CD4-positive, alpha-beta T cell treated with Interleukin-10 for 1 hour (primary cell): ENCODE data around the gene CCDC59.
"Not testable (repeated sequence)": the region's sequence is repeated elsewhere in the genome, so short reads cannot be mapped to it uniquely, and the experiment has no call there.

Experiments used
- DNase-seq: peaks from one replicate; pipeline ENCODE4 v3.0.0-alpha.2; 2020

The CCDC59 gene

GRCh38 chr12:82358200-82359114 is at the start of gene CCDC59, which contains the start of gene METTL25:
Gene CCDC59 (minus strand): TSS chr12:82358387. CDS start chr12:82358376, 11 bp downstream.
Gene METTL25 (plus strand): TSS chr12:82358529. CDS start chr12:82358566, 37 bp downstream.
- DNase-seq = peak; percentile 98

- no peak for DNase-seq
These were observed 49.3 kb upstream of the CCDC59 start for GRCh38 chr12:82407481-82407880.

- no peak for DNase-seq
These were observed 48.5 kb upstream of the CCDC59 start for GRCh38 chr12:82406651-82407050.

GRCh38 chr12:82400819-82401218 is 42.6 kb upstream of the CCDC59 start:
- DNase-seq = no peak

GRCh38 chr12:82398879-82399278 is 40.7 kb upstream of the CCDC59 start:
- no peak for DNase-seq

GRCh38 chr12:82383930-82384552 is 25.9 kb upstream of the CCDC59 start:
- no peak for DNase-seq

- no peak for DNase-seq
These were observed 20.8 kb upstream of the CCDC59 start for GRCh38 chr12:82378997-82379396.

GRCh38 chr12:82375201-82375600 is 17.0 kb upstream of the CCDC59 start:
- DNase-seq = no peak

- DNase-seq = no peak
These were observed 8.0 kb upstream of the CCDC59 start for GRCh38 chr12:82366197-82366596.

GRCh38 chr12:82363990-82364389 is 5.8 kb upstream of the CCDC59 start:
- no peak for DNase-seq

- no peak for DNase-seq
These were observed 3.3 kb upstream of the CCDC59 start for GRCh38 chr12:82361461-82361915.

- DNase-seq = not testable (repeated sequence)
These were observed 2.6 kb upstream of the CCDC59 start for GRCh38 chr12:82360834-82361233.

- no peak for DNase-seq
These were observed 910 bp upstream of the CCDC59 start for GRCh38 chr12:82359115-82359478.

- no peak for DNase-seq
These were observed 365 bp downstream of the CCDC59 start for GRCh38 chr12:82357845-82358199.

GRCh38 chr12:82357340-82357739 is 847 bp downstream of the CCDC59 start:
- DNase-seq = no peak

GRCh38 chr12:82351390-82351789 is 6.8 kb downstream of the CCDC59 start:
- DNase-seq = no peak

GRCh38 chr12:82350161-82350560 is 8.0 kb downstream of the CCDC59 start:
- DNase-seq = no peak

GRCh38 chr12:82329508-82329907 is 28.7 kb downstream of the CCDC59 start:
- DNase-seq = no peak

- no peak for DNase-seq
These were observed 30.3 kb downstream of the CCDC59 start for GRCh38 chr12:82327861-82328260.

- peak; percentile 7 for DNase-seq
These were observed 31.2 kb downstream of the CCDC59 start for GRCh38 chr12:82326905-82327503.

- DNase-seq = no peak
These were observed 32.4 kb downstream of the CCDC59 start for GRCh38 chr12:82325540-82326336.

GRCh38 chr12:82319276-82319675 is 38.9 kb downstream of the CCDC59 start:
- DNase-seq = no peak

- DNase-seq = no peak
These were observed 43.7 kb downstream of the CCDC59 start for GRCh38 chr12:82314406-82314892.
